Uterus (tissue), 2 donors: ENCODE results near the gene CUZD1.

Experiments used
- CTCF ChIP-seq, 4 experiments: fragments of 200-600 bp in 2 of 4; fragments of 450-650 bp in 2 of 4; sonication (generic) in 2 of 4; IDR thresholded peaks; one replicate each; pipeline ENCODE4 v1.5.1; 2016 to 2019; ENCODE audit warnings: antibody characterized with exemption in 4 of 4, mild to moderate bottlenecking in 2 of 4, moderate library complexity in 1 of 4
- POLR2A ChIP-seq, 2 donors: fragments of 450-650 bp; IDR thresholded peaks; one replicate each; pipeline ENCODE4 v1.6.1; 2016; ENCODE audit warnings: antibody characterized with exemption in 2 of 2, mild to moderate bottlenecking in 1 of 2, moderate library complexity in 1 of 2

DNA sequence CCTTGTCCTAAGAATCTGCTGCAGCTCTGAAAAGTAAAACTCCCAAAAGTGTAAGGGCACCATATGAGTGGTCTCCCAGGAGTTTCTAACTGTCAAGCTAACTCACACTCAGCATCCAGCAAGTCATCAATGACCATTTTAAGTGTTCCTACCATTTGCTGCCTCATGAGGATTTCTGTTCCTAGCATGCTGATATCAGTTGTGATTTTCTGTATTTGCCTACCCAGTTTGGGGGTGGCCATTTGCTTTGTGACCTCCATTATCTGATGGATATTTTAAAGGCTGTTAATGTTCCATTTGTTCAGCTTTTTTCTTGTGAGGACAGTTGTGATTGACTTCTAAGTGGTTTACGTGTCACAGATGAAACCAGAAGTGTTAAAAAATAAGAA, 30.8 kb upstream of the CUZD1 start:
- TF ChIP-seq CTCF (IDR thresholded peaks at IDR 0.05) (no peak), POLR2A (IDR thresholded peaks at IDR 0.05) (no peak)
